ENCODE data around the gene RFPL3.
"Not testable (repeated sequence)": the region's sequence is repeated elsewhere in the genome, so short reads cannot be mapped to it uniquely, and the experiment has no call there.

Gene RFPL3

GRCh38 chr22:32354360-32355351 is 3.0 kb upstream of the RFPL3 start:
- DNase-seq, result no peak

GRCh38 chr22:32355760-32356159 is 1.9 kb upstream of the RFPL3 start:
- DNase-seq, result no peak

GRCh38 chr22:32360096-32360495 is 2.4 kb downstream of the RFPL3 start:
- not testable (repeated sequence) for DNase-seq

GRCh38 chr22:32361257-32361656 is 3.6 kb downstream of the RFPL3 start:
- DNase-seq, result no peak

- DNase-seq, result no peak
These were observed 6.5 kb downstream of the RFPL3 start for GRCh38 chr22:32364210-32364609.

- DNase-seq, result no peak
These were observed 18.2 kb downstream of the RFPL3 start for GRCh38 chr22:32375678-32376450.

- no peak for DNase-seq
These were observed 19.0 kb downstream of the RFPL3 start for GRCh38 chr22:32376681-32377080.

GRCh38 chr22:32378707-32379272 is 21.1 kb downstream of the RFPL3 start:
- no peak for DNase-seq

GRCh38 chr22:32380991-32381390 is 23.3 kb downstream of the RFPL3 start:
- no peak for DNase-seq

- DNase-seq, result no peak
These were observed 28.0 kb downstream of the RFPL3 start for GRCh38 chr22:32385681-32386080.

- no peak for DNase-seq
These were observed 32.0 kb downstream of the RFPL3 start for GRCh38 chr22:32389685-32390084.

GRCh38 chr22:32395107-32395506 is 37.4 kb downstream of the RFPL3 start:
- DNase-seq, result no peak

GRCh38 chr22:32396255-32396654 is 38.6 kb downstream of the RFPL3 start:
- DNase-seq, result no peak

GRCh38 chr22:32396746-32397145 is 39.1 kb downstream of the RFPL3 start:
- DNase-seq, result no peak

- no peak for DNase-seq
These were observed 43.8 kb downstream of the RFPL3 start for GRCh38 chr22:32401486-32401885.

- DNase-seq, result no peak
These were observed 46.4 kb downstream of the RFPL3 start for GRCh38 chr22:32404021-32404420.

GRCh38 chr22:32407312-32407711 is 49.6 kb downstream of the RFPL3 start:
- DNase-seq, result no peak

- DNase-seq, result no peak
These were observed 50.3 kb downstream of the RFPL3 start for GRCh38 chr22:32407936-32408335.

GRCh38 chr22:32409977-32410376 is 52.3 kb downstream of the RFPL3 start:
- DNase-seq, result no peak

- no peak for DNase-seq
These were observed 52.8 kb downstream of the RFPL3 start for GRCh38 chr22:32410459-32410858.
